Measurements from ENCODE around the gene ZNF180.
A peak's percentile ranks its signal among the peaks of the same experiment; 100 is the strongest.

ZNF180 gene

GRCh38 chr19:44529536-44529935, 29.2 kb upstream of the ZNF180 start, which contains the start of gene CEACAM20:
Gene CEACAM20 (minus strand): TSS chr19:44529675. CDS start chr19:44529509, 166 bp downstream.
- Histone ChIP-seq H3K4me3 (ENCODE audit: low read length) (no peak within 1 kb of the TSS), H3K4me1 (ENCODE audit: control insufficient read depth, low read depth, low read length) (no peaks in the 10 kb centered on the region), H3K27ac (ENCODE audit: low read length) (no peak within 1 kb of the TSS), H3K27me3 (ENCODE audit: control insufficient read depth, insufficient read depth, low read length) (no peaks in the 10 kb centered on the region), H3K9me3 (ENCODE audit: control insufficient read depth, low read depth, low read length) (peaks cover 11% of the 10 kb centered on the region), H3K36me3 (ENCODE audit: control insufficient read depth, low read depth, low read length) (no peaks in the 10 kb centered on the region), H3K9ac (ENCODE audit: low read length) (no peak within 1 kb of the TSS)

GRCh38 chr19:44527554-44527953, 27.2 kb upstream of the ZNF180 start:
- no peaks in the 10 kb centered on the region for H3K36me3 ChIP-seq (ENCODE audit: control insufficient read depth, low read depth, low read length)
- no peak overlapping the region for H3K27ac ChIP-seq (ENCODE audit: low read length)
- H3K4me1 ChIP-seq (ENCODE audit: control insufficient read depth, low read depth, low read length), result no peaks in the 10 kb centered on the region
- peaks cover 13% of the 10 kb centered on the region for H3K9me3 ChIP-seq (ENCODE audit: control insufficient read depth, low read depth, low read length)
- no peaks in the 10 kb centered on the region for H3K27me3 ChIP-seq (ENCODE audit: control insufficient read depth, insufficient read depth, low read length)
- H3K9ac ChIP-seq (ENCODE audit: low read length), result no peak overlapping the region
- H3K4me3 ChIP-seq (ENCODE audit: low read length), result no peak overlapping the region

- H3K36me3 ChIP-seq (ENCODE audit: control insufficient read depth, low read depth, low read length), result no peaks in the 10 kb centered on the region
- no peak overlapping the region for H3K4me3 ChIP-seq (ENCODE audit: low read length)
- no peak overlapping the region for H3K27ac ChIP-seq (ENCODE audit: low read length)
- no peak overlapping the region for H3K9ac ChIP-seq (ENCODE audit: low read length)
- no peaks in the 10 kb centered on the region for H3K27me3 ChIP-seq (ENCODE audit: control insufficient read depth, insufficient read depth, low read length)
- no peaks in the 10 kb centered on the region for H3K4me1 ChIP-seq (ENCODE audit: control insufficient read depth, low read depth, low read length)
- peaks cover 21% of the 10 kb centered on the region for H3K9me3 ChIP-seq (ENCODE audit: control insufficient read depth, low read depth, low read length)
Measured at GRCh38 chr19:44525721-44526430, 25.6 kb upstream of the ZNF180 start.

- no peaks in the 10 kb centered on the region for H3K36me3 ChIP-seq (ENCODE audit: control insufficient read depth, low read depth, low read length)
- H3K4me1 ChIP-seq (ENCODE audit: control insufficient read depth, low read depth, low read length), result no peaks in the 10 kb centered on the region
- no peak overlapping the region for H3K27ac ChIP-seq (ENCODE audit: low read length)
- H3K27me3 ChIP-seq (ENCODE audit: control insufficient read depth, insufficient read depth, low read length), result no peaks in the 10 kb centered on the region
- H3K9ac ChIP-seq (ENCODE audit: low read length), result no peak overlapping the region
- H3K4me3 ChIP-seq (ENCODE audit: low read length), result no peak overlapping the region
- H3K9me3 ChIP-seq (ENCODE audit: control insufficient read depth, low read depth, low read length), result peaks cover 18% of the 10 kb centered on the region
Measured at GRCh38 chr19:44521370-44521769, 21.0 kb upstream of the ZNF180 start.

GRCh38 chr19:44517146-44517545, 16.8 kb upstream of the ZNF180 start:
- H3K9me3 ChIP-seq (ENCODE audit: control insufficient read depth, low read depth, low read length), result peaks cover 12% of the 10 kb centered on the region

GRCh38 chr19:44515907-44516306, 15.6 kb upstream of the ZNF180 start:
- H3K36me3 ChIP-seq (ENCODE audit: control insufficient read depth, low read depth, low read length), result no peaks in the 10 kb centered on the region
- H3K9me3 ChIP-seq (ENCODE audit: control insufficient read depth, low read depth, low read length), result peaks cover 4% of the 10 kb centered on the region
- H3K4me3 ChIP-seq (ENCODE audit: low read length), result no peak overlapping the region
- H3K27me3 ChIP-seq (ENCODE audit: control insufficient read depth, insufficient read depth, low read length), result no peaks in the 10 kb centered on the region
- no peaks in the 10 kb centered on the region for H3K4me1 ChIP-seq (ENCODE audit: control insufficient read depth, low read depth, low read length)
- no peak overlapping the region for H3K9ac ChIP-seq (ENCODE audit: low read length)
- no peak overlapping the region for H3K27ac ChIP-seq (ENCODE audit: low read length)

More at GRCh38 chr19:44517146-44517545, 16.8 kb upstream of the ZNF180 start:
- H3K4me1 ChIP-seq (ENCODE audit: control insufficient read depth, low read depth, low read length), result no peaks in the 10 kb centered on the region
- H3K27me3 ChIP-seq (ENCODE audit: control insufficient read depth, insufficient read depth, low read length), result no peaks in the 10 kb centered on the region
- H3K4me3 ChIP-seq (ENCODE audit: low read length), result no peak overlapping the region
- no peak overlapping the region for H3K27ac ChIP-seq (ENCODE audit: low read length)
- no peaks in the 10 kb centered on the region for H3K36me3 ChIP-seq (ENCODE audit: control insufficient read depth, low read depth, low read length)
- no peak overlapping the region for H3K9ac ChIP-seq (ENCODE audit: low read length)

GRCh38 chr19:44515031-44515430, 14.7 kb upstream of the ZNF180 start:
- no peaks in the 10 kb centered on the region for H3K36me3 ChIP-seq (ENCODE audit: control insufficient read depth, low read depth, low read length)

GRCh38 chr19:44512326-44513298, 12.3 kb upstream of the ZNF180 start:
- Histone ChIP-seq H3K36me3 (ENCODE audit: control insufficient read depth, low read depth, low read length) (no peaks in the 10 kb centered on the region), H3K4me1 (ENCODE audit: control insufficient read depth, low read depth, low read length) (no peaks in the 10 kb centered on the region), H3K27me3 (ENCODE audit: control insufficient read depth, insufficient read depth, low read length) (no peaks in the 10 kb centered on the region), H3K27ac (ENCODE audit: low read length) (no peak overlapping the region), H3K9ac (ENCODE audit: low read length) (no peak overlapping the region), H3K9me3 (ENCODE audit: control insufficient read depth, low read depth, low read length) (peaks cover 6% of the 10 kb centered on the region), H3K4me3 (ENCODE audit: low read length) (no peak overlapping the region)

More at GRCh38 chr19:44515031-44515430, 14.7 kb upstream of the ZNF180 start:
- H3K27ac ChIP-seq (ENCODE audit: low read length), result no peak overlapping the region
- no peak overlapping the region for H3K9ac ChIP-seq (ENCODE audit: low read length)
- H3K9me3 ChIP-seq (ENCODE audit: control insufficient read depth, low read depth, low read length), result peaks cover 3% of the 10 kb centered on the region
- H3K27me3 ChIP-seq (ENCODE audit: control insufficient read depth, insufficient read depth, low read length), result no peaks in the 10 kb centered on the region
- H3K4me3 ChIP-seq (ENCODE audit: low read length), result no peak overlapping the region
- no peaks in the 10 kb centered on the region for H3K4me1 ChIP-seq (ENCODE audit: control insufficient read depth, low read depth, low read length)

GRCh38 chr19:44509478-44509877, 9.2 kb upstream of the ZNF180 start:
- Histone ChIP-seq H3K9me3 (ENCODE audit: control insufficient read depth, low read depth, low read length) (peaks cover 6% of the 10 kb centered on the region), H3K27me3 (ENCODE audit: control insufficient read depth, insufficient read depth, low read length) (no peaks in the 10 kb centered on the region), H3K4me1 (ENCODE audit: control insufficient read depth, low read depth, low read length) (no peaks in the 10 kb centered on the region), H3K9ac (ENCODE audit: low read length) (no peak overlapping the region), H3K4me3 (ENCODE audit: low read length) (no peak overlapping the region), H3K27ac (ENCODE audit: low read length) (no peak overlapping the region), H3K36me3 (ENCODE audit: control insufficient read depth, low read depth, low read length) (no peaks in the 10 kb centered on the region)

GRCh38 chr19:44499559-44499958, 763 bp downstream of the ZNF180 start:
- H3K4me3 ChIP-seq (ENCODE audit: low read length), result peak overlapping the region; percentile 98
- H3K9me3 ChIP-seq (ENCODE audit: control insufficient read depth, low read depth, low read length), result peaks cover 34% of the 10 kb centered on the region
- H3K9ac ChIP-seq (ENCODE audit: low read length), result peak overlapping the region; percentile 61
- H3K36me3 ChIP-seq (ENCODE audit: control insufficient read depth, low read depth, low read length), result peaks cover 17% of the 10 kb centered on the region
- no peaks in the 10 kb centered on the region for H3K4me1 ChIP-seq (ENCODE audit: control insufficient read depth, low read depth, low read length)
- no peaks in the 10 kb centered on the region for H3K27me3 ChIP-seq (ENCODE audit: control insufficient read depth, insufficient read depth, low read length)
- no peak overlapping the region for H3K27ac ChIP-seq (ENCODE audit: low read length)

- H3K9me3 ChIP-seq (ENCODE audit: control insufficient read depth, low read depth, low read length), result peaks cover 37% of the 10 kb centered on the region
- H3K4me1 ChIP-seq (ENCODE audit: control insufficient read depth, low read depth, low read length), result no peaks in the 10 kb centered on the region
- peak overlapping the region; percentile 98 for H3K4me3 ChIP-seq (ENCODE audit: low read length)
- no peaks in the 10 kb centered on the region for H3K27me3 ChIP-seq (ENCODE audit: control insufficient read depth, insufficient read depth, low read length)
- H3K27ac ChIP-seq (ENCODE audit: low read length), result no peak overlapping the region
- peaks cover 17% of the 10 kb centered on the region for H3K36me3 ChIP-seq (ENCODE audit: control insufficient read depth, low read depth, low read length)
- H3K9ac ChIP-seq (ENCODE audit: low read length), result no peak overlapping the region
Measured at GRCh38 chr19:44498988-44499387, 1.3 kb downstream of the ZNF180 start.
